Hypothalamus (tissue), 51 donors: ENCODE data around the gene MKLN1.
"Not testable (repeated sequence)": the region's sequence is repeated elsewhere in the genome, so short reads cannot be mapped to it uniquely, and the experiment has no call there.

Source experiments
- DNase-seq, 51 donors: peaks; one replicate each; lab custom pipeline; 2025; lab: John Stamatoyannopoulos, UW

The MKLN1 gene

GRCh38 chr7:131455001-131455400 lies 127.3 kb downstream of the MKLN1 start:
- DNase-seq, result no peak

- DNase-seq, result no peak
Observed at GRCh38 chr7:131455546-131455945, 127.9 kb downstream of the MKLN1 start.

GRCh38 chr7:131456338-131456737 lies 128.7 kb downstream of the MKLN1 start:
- no peak for DNase-seq

GRCh38 chr7:131459256-131459655 lies 131.6 kb downstream of the MKLN1 start:
- DNase-seq, result no peak

- no peak for DNase-seq
Observed at GRCh38 chr7:131462059-131462458, 134.4 kb downstream of the MKLN1 start.

- not testable (repeated sequence) for DNase-seq
Observed at GRCh38 chr7:131462715-131463114, 135.0 kb downstream of the MKLN1 start.

GRCh38 chr7:131466735-131467365 lies 139.2 kb downstream of the MKLN1 start:
- no peak for DNase-seq

- no peak for DNase-seq
Observed at GRCh38 chr7:131467788-131468187, 140.1 kb downstream of the MKLN1 start.

- DNase-seq, result no peak
Observed at GRCh38 chr7:131471250-131472004, 143.8 kb downstream of the MKLN1 start.

GRCh38 chr7:131476740-131477139 lies 149.1 kb downstream of the MKLN1 start:
- no peak for DNase-seq

- no peak for DNase-seq
Observed at GRCh38 chr7:131480384-131481315, 153.0 kb downstream of the MKLN1 start.

- DNase-seq, result no peak
Observed at GRCh38 chr7:131482800-131483199, 155.1 kb downstream of the MKLN1 start.

GRCh38 chr7:131483586-131483985 lies 155.9 kb downstream of the MKLN1 start:
- DNase-seq, result no peak

GRCh38 chr7:131486346-131486745 lies 158.7 kb downstream of the MKLN1 start:
- DNase-seq, result no peak

GRCh38 chr7:131487217-131487616 lies 159.5 kb downstream of the MKLN1 start:
- DNase-seq, result no peak

GRCh38 chr7:131488361-131488760 lies 160.7 kb downstream of the MKLN1 start:
- DNase-seq, result no peak

GRCh38 chr7:131489196-131489595 lies 161.5 kb downstream of the MKLN1 start:
- no peak for DNase-seq

GRCh38 chr7:131489881-131490280 lies 162.2 kb downstream of the MKLN1 start:
- DNase-seq, result no peak

- no peak for DNase-seq
Observed at GRCh38 chr7:131493081-131493480, 165.4 kb downstream of the MKLN1 start.

GRCh38 chr7:131493581-131493980 lies 165.9 kb downstream of the MKLN1 start:
- peak in 1 of 51 donors; percentile 31 for DNase-seq

- no peak for DNase-seq
Observed at GRCh38 chr7:131494182-131494581, 166.5 kb downstream of the MKLN1 start.
